A549 treated with RU486 at 1 μM for 4 hours (cell line): Measurements from ENCODE around the gene KLHDC2. TPM values are rescaled to one million over a fixed set of nuclear protein-coding genes. Genes with fewer than 3 reads are reported as not detected.

Experiments used
- total RNA-seq: library from RNA; stranded (reverse); fragments of 200-300 nt; extraction: Qiagen RNA extraction; gene quantifications from 5 replicates; pipeline ENCODE4 v1.2.3, GENCODE V29; 2022; ENCODE audit warnings: low read depth

Gene KLHDC2, protein sequence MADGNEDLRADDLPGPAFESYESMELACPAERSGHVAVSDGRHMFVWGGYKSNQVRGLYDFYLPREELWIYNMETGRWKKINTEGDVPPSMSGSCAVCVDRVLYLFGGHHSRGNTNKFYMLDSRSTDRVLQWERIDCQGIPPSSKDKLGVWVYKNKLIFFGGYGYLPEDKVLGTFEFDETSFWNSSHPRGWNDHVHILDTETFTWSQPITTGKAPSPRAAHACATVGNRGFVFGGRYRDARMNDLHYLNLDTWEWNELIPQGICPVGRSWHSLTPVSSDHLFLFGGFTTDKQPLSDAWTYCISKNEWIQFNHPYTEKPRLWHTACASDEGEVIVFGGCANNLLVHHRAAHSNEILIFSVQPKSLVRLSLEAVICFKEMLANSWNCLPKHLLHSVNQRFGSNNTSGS
- total RNA-seq = 24.8 to 38.0 TPM (median 34.7 TPM) in 5 replicates

DNA sequence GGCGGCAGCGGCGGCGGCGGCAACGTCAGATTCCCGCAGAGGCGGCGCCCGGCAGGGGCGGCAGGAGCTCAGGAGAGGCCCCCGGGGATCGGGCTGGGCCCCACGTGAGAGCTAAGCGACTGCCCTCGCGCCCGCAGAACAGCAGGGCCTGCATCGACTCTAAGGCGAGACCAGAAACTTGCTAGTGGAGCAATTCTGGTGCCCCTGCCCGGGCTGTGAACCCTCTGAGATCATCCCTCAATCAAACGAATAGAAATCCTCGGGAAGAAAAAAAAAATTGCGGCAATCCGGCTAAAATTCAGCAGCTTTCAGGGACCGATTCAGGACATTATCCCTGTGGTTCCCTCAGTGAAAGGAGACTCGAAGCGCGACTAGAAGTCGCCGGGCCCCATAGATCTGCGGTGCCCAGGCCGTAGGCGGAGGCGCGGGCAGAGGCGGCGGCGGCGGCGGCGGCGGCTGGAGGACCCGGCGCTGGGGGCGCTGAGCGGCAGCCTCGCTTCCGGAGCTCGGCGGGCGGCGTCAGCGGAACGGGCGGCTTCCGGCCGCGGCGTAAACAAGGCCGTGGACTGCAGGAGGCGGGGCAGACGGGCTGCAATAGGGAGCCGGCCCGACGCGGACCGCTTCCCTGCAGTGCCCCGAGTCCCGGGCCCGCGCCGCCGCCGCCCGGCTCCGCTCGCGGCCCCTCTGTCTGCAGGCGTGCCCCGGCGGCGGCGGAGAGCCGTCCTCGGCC, at the start of gene KLHDC2:
Gene KLHDC2 (plus strand): TSS at position 583 of the 730 bp plus-strand sequence. CDS start 316 bp downstream, outside the sequence.

Other genes starting within 250 kb of the KLHDC2 start
- gene RPS29, start 181.8 kb upstream of the KLHDC2 start, total RNA-seq = 4,168 to 5,184 TPM (median 4,607 TPM) in 5 replicates
- gene LRR1, start 169.2 kb upstream of the KLHDC2 start, total RNA-seq = 33.2 to 48.6 TPM (median 47.9 TPM) in 5 replicates
- gene RPL36AL, start 147.5 kb upstream of the KLHDC2 start, total RNA-seq = 408 to 540 TPM (median 439 TPM) in 5 replicates
- gene MGAT2, start 147.4 kb upstream of the KLHDC2 start, total RNA-seq = 39.9 to 52.4 TPM (median 49.0 TPM) in 5 replicates
- gene DNAAF2, start 132.9 kb upstream of the KLHDC2 start, total RNA-seq = 8.1 to 15.6 TPM (median 12.9 TPM) in 5 replicates
- 8.3 to 15.6 TPM (median 13.8 TPM) in 5 replicates for gene POLE2, start 79.9 kb upstream of the KLHDC2 start, total RNA-seq
- 0.17 to 0.76 TPM (median 0.36 TPM) in 5 replicates for gene KLHDC1, start 75.0 kb upstream of the KLHDC2 start, total RNA-seq
- 18.3 to 39.8 TPM (median 34.4 TPM) in 5 replicates for gene NEMF, start 84.6 kb downstream of the KLHDC2 start, total RNA-seq
- 54.1 to 78.3 TPM (median 73.3 TPM) in 5 replicates for gene ARF6, start 124.9 kb downstream of the KLHDC2 start, total RNA-seq